Mesenchymal stem cell (in vitro differentiated cells and primary cell): ENCODE measurements around the gene KIAA0753.

Experiments
- DNase-seq: peaks from one replicate; pipeline ENCODE4 v3.0.0-alpha.2; 2013
- H2AFZ ChIP-seq: one replicate; pipeline ENCODE4 v1.6.1; 2013; ENCODE audit warnings: low read depth, mild to moderate bottlenecking, control low read depth, inconsistent platforms, low read length, moderate library complexity
- H2AK5ac ChIP-seq: 2 replicates; pipeline ENCODE4 v1.6.1; 2013; ENCODE audit warnings: low read length, moderate library complexity, mild to moderate bottlenecking, inconsistent platforms; ENCODE audit not compliant: severe bottlenecking
- H2BK120ac ChIP-seq: one replicate; pipeline ENCODE4 v1.6.1; 2013; ENCODE audit warnings: low read depth, mild to moderate bottlenecking, inconsistent platforms, low read length, moderate library complexity
- H2BK12ac ChIP-seq, 2 experiments: one replicate each; pipeline ENCODE4 v1.6.1; 2013; ENCODE audit warnings: inconsistent platforms in 2 of 2, low read length in 2 of 2, mild to moderate bottlenecking in 2 of 2, moderate library complexity in 2 of 2, control low read depth in 1 of 2
- H2BK15ac ChIP-seq: one replicate; pipeline ENCODE4 v1.6.1; 2013; ENCODE audit warnings: mild to moderate bottlenecking, low read depth, inconsistent platforms; ENCODE audit not compliant: poor library complexity, severe bottlenecking
- H2BK5ac ChIP-seq: 2 replicates; pipeline ENCODE4 v1.6.1; 2013; ENCODE audit warnings: low read depth, mild to moderate bottlenecking, low read length, control low read depth, inconsistent platforms; ENCODE audit not compliant: poor library complexity, severe bottlenecking
- H3K14ac ChIP-seq, 2 experiments: one replicate each; pipeline ENCODE4 v1.6.1; 2013; ENCODE audit warnings: inconsistent platforms in 2 of 2, low read length in 2 of 2, control low read depth in 1 of 2, mild to moderate bottlenecking in 1 of 2, moderate library complexity in 1 of 2
- H3K18ac ChIP-seq, 2 experiments: one replicate each; pipeline ENCODE4 v1.6.1; 2013; ENCODE audit warnings: inconsistent platforms in 2 of 2, low read length in 2 of 2, control low read depth in 1 of 2, low read depth in 1 of 2, mild to moderate bottlenecking in 1 of 2
- H3K23ac ChIP-seq, 2 experiments: one replicate each; pipeline ENCODE4 v1.6.1; 2013; ENCODE audit warnings: inconsistent platforms in 2 of 2, low read length in 2 of 2, mild to moderate bottlenecking in 2 of 2, moderate library complexity in 2 of 2, control low read depth in 1 of 2
- H3K27ac ChIP-seq: 2 replicates; pipeline ENCODE4 v1.5.1; 2013; ENCODE audit warnings: mild to moderate bottlenecking, moderate library complexity, low read length, control low read depth, inconsistent platforms; ENCODE audit not compliant: poor library complexity, severe bottlenecking
- H3K27me3 ChIP-seq, 2 experiments: 2 replicates each; pipeline versions ENCODE4 v1.6.1 to v1.7.0; 2013; ENCODE audit warnings: low read length in 2 of 2, mild to moderate bottlenecking in 2 of 2, moderate library complexity in 2 of 2, control low read depth in 1 of 2, inconsistent platforms in 1 of 2; ENCODE audit not compliant: control insufficient read depth in 1 of 2, insufficient read depth in 1 of 2
- H3K36me3 ChIP-seq, 2 experiments: 2 replicates each; pipeline versions ENCODE4 v1.6.1 to v1.7.0; 2013; ENCODE audit warnings: low read length in 2 of 2, control low read depth in 1 of 2, inconsistent platforms in 1 of 2, low read depth in 1 of 2, mild to moderate bottlenecking in 1 of 2; ENCODE audit not compliant: insufficient read depth in 2 of 2, control insufficient read depth in 1 of 2
- H3K4ac ChIP-seq, 2 experiments: one replicate each; pipeline ENCODE4 v1.6.1; 2013; ENCODE audit warnings: inconsistent platforms in 2 of 2, low read length in 2 of 2, mild to moderate bottlenecking in 2 of 2, moderate library complexity in 2 of 2, control low read depth in 1 of 2, low read depth in 1 of 2
- H3K4me1 ChIP-seq: 2 replicates; pipeline ENCODE4 v1.6.1; 2013; ENCODE audit warnings: low read depth, low read length, control low read depth; ENCODE audit not compliant: control insufficient read depth, insufficient read depth
- H3K4me2 ChIP-seq: 2 replicates; pipeline ENCODE4 v1.6.1; 2013; ENCODE audit warnings: low read length, mild to moderate bottlenecking, inconsistent platforms; ENCODE audit not compliant: poor library complexity, severe bottlenecking
- H3K4me3 ChIP-seq, 2 experiments: 2 replicates each; pipeline versions ENCODE4 v1.5.1 to v1.7.0; 2013; ENCODE audit warnings: low read length in 2 of 2, mild to moderate bottlenecking in 2 of 2, control low read depth in 1 of 2, low read depth in 1 of 2; ENCODE audit not compliant: insufficient read depth in 1 of 2
- H3K79me1 ChIP-seq: replicated peaks from 2 replicates; pipeline ENCODE4 v1.6.1; 2013; ENCODE audit warnings: mild to moderate bottlenecking, control low read depth, low read length, inconsistent platforms; ENCODE audit not compliant: poor library complexity, severe bottlenecking
- H3K9ac ChIP-seq: 2 replicates; pipeline ENCODE4 v1.7.0; 2013; ENCODE audit warnings: mild to moderate bottlenecking, low read length, moderate library complexity
- H3K9me3 ChIP-seq: 2 replicates; pipeline ENCODE4 v1.7.0; 2013; ENCODE audit warnings: mild to moderate bottlenecking, low read length; ENCODE audit not compliant: control insufficient read depth
- H4K8ac ChIP-seq: one replicate; pipeline ENCODE4 v1.6.1; 2013; ENCODE audit warnings: inconsistent platforms, mild to moderate bottlenecking, low read length, moderate library complexity
- H4K91ac ChIP-seq: one replicate; pipeline ENCODE4 v1.6.1; 2013; ENCODE audit warnings: mild to moderate bottlenecking, low read length, inconsistent platforms
- WGBS: methylation state at CpG from one replicate; pipeline ENCODE4 v1.1.7; 2013; ENCODE audit warnings: mixed read lengths; 5-methylcytosine and 5-hydroxymethylcytosine counted together

The KIAA0753 gene

GRCh38 chr17:6572972-6573370 is 67.5 kb downstream of the KIAA0753 start:
- Histone ChIP-seq H3K4ac (no peak overlapping the region), H3K4me3 (no peak overlapping the region), H2AK5ac (no peak overlapping the region), H2BK120ac (no peak overlapping the region), H3K36me3 (peaks cover 13 to 27% of the 10 kb centered on the region in 2 experiments), H3K18ac (no peak overlapping the region), H3K79me1 (no peaks in the 10 kb centered on the region), H3K4me1 (peaks cover 20% of the 10 kb centered on the region), H2AFZ (no peak overlapping the region), H4K8ac (no peak overlapping the region), H3K9ac (no peak overlapping the region), H3K14ac (no peak overlapping the region), H2BK12ac (no peak overlapping the region), H2BK5ac (no peak overlapping the region), H3K27ac (no peak overlapping the region), H3K9me3 (no peaks in the 10 kb centered on the region), H4K91ac (no peak overlapping the region), H3K4me2 (no peak overlapping the region), H3K27me3 (peaks cover 0 to 8% of the 10 kb centered on the region in 2 experiments), H3K23ac (no peak overlapping the region), H2BK15ac (no peak overlapping the region)
- no peak for DNase-seq
- 98% methylated on average over 8 of the region's 8 CpGs for WGBS

- Histone ChIP-seq H2BK120ac (no peak overlapping the region), H3K4me2 (no peak overlapping the region), H2BK15ac (no peak overlapping the region), H4K8ac (no peak overlapping the region), H2AFZ (no peak overlapping the region), H3K27me3 (peaks cover 0 to 10% of the 10 kb centered on the region in 2 experiments), H3K4me1 (peaks cover 23% of the 10 kb centered on the region), H3K9me3 (no peaks in the 10 kb centered on the region), H3K14ac (no peak overlapping the region), H3K23ac (no peak overlapping the region), H3K27ac (no peak overlapping the region), H3K4me3 (no peak overlapping the region), H4K91ac (no peak overlapping the region), H3K18ac (no peak overlapping the region), H3K79me1 (no peaks in the 10 kb centered on the region), H2AK5ac (no peak overlapping the region), H2BK12ac (no peak overlapping the region), H3K4ac (no peak overlapping the region), H3K36me3 (peaks cover 0 to 14% of the 10 kb centered on the region in 2 experiments), H3K9ac (no peak overlapping the region), H2BK5ac (no peak overlapping the region)
- DNase-seq = no peak
- WGBS = 89% methylated on average over 7 of the region's 7 CpGs
These were observed 69.1 kb downstream of the KIAA0753 start for GRCh38 chr17:6571452-6571781.

GRCh38 chr17:6570731-6571451 is 69.6 kb downstream of the KIAA0753 start:
- Histone ChIP-seq H4K91ac (no peak overlapping the region), H2AK5ac (no peak overlapping the region), H3K4me2 (no peak overlapping the region), H2AFZ (no peak overlapping the region), H3K4me3 (no peak overlapping the region), H2BK120ac (no peak overlapping the region), H3K36me3 (peaks cover 0 to 14% of the 10 kb centered on the region in 2 experiments), H3K27ac (no peak overlapping the region), H2BK5ac (no peak overlapping the region), H3K9me3 (no peaks in the 10 kb centered on the region), H4K8ac (no peak overlapping the region), H3K4me1 (peaks cover 23% of the 10 kb centered on the region), H3K79me1 (no peaks in the 10 kb centered on the region), H3K18ac (no peak overlapping the region), H2BK12ac (no peak overlapping the region), H3K4ac (no peak overlapping the region), H3K14ac (no peak overlapping the region), H3K27me3 (peaks cover 0 to 10% of the 10 kb centered on the region in 2 experiments), H3K23ac (no peak overlapping the region), H2BK15ac (no peak overlapping the region), H3K9ac (no peak overlapping the region)
- WGBS = 94% methylated on average over 18 of the region's 18 CpGs
- DNase-seq = no peak

- Histone ChIP-seq H3K27ac (no peak overlapping the region), H2BK5ac (no peak overlapping the region), H3K4me3 (no peak overlapping the region), H3K36me3 (peaks cover 0 to 14% of the 10 kb centered on the region in 2 experiments), H2AK5ac (no peak overlapping the region), H3K4me2 (no peak overlapping the region), H4K8ac (no peak overlapping the region), H3K9ac (no peak overlapping the region), H3K79me1 (no peaks in the 10 kb centered on the region), H2BK15ac (no peak overlapping the region), H4K91ac (no peak overlapping the region), H3K4me1 (peaks cover 13% of the 10 kb centered on the region), H3K18ac (no peak overlapping the region), H2AFZ (no peak overlapping the region), H3K27me3 (peaks cover 0 to 10% of the 10 kb centered on the region in 2 experiments), H3K14ac (no peak overlapping the region), H2BK120ac (no peak overlapping the region), H3K23ac (no peak overlapping the region), H2BK12ac (no peak overlapping the region), H3K4ac (no peak overlapping the region), H3K9me3 (no peaks in the 10 kb centered on the region)
- WGBS = 78% methylated on average over 9 of the region's 10 CpGs
- no peak for DNase-seq
These were observed 70.9 kb downstream of the KIAA0753 start for GRCh38 chr17:6569370-6570285.
